ENCODE data around the gene FHL1.

Gene FHL1

DNA sequence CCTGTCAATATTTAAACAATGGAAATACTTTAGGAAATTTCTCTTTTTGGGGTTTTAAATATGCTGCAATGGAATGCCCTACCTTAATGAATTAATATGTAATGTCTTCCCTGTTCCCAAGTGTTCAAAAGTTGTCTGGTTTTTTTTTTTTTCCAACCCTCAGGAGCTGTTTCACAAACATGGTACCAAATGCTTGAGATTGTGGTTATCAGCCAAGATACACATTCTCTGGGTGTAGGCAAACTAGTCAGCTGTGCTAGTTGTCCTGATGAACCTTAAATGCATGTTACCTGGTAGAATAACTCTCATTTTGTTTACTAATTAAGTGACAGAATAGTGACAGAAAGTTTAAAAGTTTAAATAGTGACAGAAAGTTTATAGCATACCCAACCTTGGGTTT lies 50.7 kb downstream of the FHL1 start:
- no peak overlapping the region for H3K4me3 ChIP-seq (ENCODE audit: low read depth, low read length)
- no peak for DNase-seq (ENCODE audit: low read depth)
- TF ChIP-seq MYC (IDR thresholded peaks at IDR 0.05; ENCODE audit: low read depth, low read length) (no peak), POLR2A (IDR thresholded peaks at IDR 0.05; ENCODE audit: extremely low read depth, insufficient read length) (no peak), MAX (IDR thresholded peaks at IDR 0.05; ENCODE audit: low read depth, low read length) (no peak)
- TF ChIP-seq, protein P1, sequence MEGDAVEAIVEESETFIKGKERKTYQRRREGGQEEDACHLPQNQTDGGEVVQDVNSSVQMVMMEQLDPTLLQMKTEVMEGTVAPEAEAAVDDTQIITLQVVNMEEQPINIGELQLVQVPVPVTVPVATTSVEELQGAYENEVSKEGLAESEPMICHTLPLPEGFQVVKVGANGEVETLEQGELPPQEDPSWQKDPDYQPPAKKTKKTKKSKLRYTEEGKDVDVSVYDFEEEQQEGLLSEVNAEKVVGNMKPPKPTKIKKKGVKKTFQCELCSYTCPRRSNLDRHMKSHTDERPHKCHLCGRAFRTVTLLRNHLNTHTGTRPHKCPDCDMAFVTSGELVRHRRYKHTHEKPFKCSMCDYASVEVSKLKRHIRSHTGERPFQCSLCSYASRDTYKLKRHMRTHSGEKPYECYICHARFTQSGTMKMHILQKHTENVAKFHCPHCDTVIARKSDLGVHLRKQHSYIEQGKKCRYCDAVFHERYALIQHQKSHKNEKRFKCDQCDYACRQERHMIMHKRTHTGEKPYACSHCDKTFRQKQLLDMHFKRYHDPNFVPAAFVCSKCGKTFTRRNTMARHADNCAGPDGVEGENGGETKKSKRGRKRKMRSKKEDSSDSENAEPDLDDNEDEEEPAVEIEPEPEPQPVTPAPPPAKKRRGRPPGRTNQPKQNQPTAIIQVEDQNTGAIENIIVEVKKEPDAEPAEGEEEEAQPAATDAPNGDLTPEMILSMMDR (IDR thresholded peaks at IDR 0.05; ENCODE audit: low read depth, low read length) = no peak

DNA sequence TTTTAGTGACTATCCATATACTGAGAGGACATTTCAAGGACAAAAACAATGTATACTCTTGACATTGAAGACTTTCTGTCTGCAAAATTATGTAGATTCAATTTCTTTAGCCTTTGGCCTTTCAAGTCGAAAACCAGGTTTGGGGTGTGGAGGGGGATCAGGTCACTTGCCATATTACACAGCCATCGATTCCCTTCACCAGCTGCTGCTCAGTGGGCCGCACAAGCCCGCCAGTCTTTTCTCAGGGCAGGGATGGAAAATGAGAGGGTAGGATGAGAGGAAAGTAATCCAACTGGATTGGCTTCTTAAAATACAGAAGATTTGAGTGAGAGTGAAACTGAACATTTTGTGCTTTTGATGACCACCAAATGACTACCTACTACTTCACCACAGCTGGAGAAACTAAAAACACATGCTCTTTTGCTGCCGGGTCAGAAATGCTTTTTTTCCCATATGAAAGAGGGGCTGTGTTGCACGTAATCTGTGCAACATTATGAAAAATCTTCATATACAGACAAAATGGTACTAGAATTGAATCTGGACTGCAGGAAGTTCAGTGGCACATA lies 51.4 kb downstream of the FHL1 start:
- no peak for DNase-seq (ENCODE audit: low read depth)
- H3K4me3 ChIP-seq (ENCODE audit: low read depth, low read length) = no peak overlapping the region
- no peak for TF ChIP-seq POLR2A (IDR thresholded peaks at IDR 0.05; ENCODE audit: extremely low read depth, insufficient read length)
- TF ChIP-seq, protein P1 (IDR thresholded peaks at IDR 0.05; ENCODE audit: low read depth, low read length) = no peak

GRCh38 chrX:136199365-136199764 lies 52.0 kb downstream of the FHL1 start:
- H3K4me3 ChIP-seq (ENCODE audit: low read depth, low read length) = no peak overlapping the region
- TF ChIP-seq MYC (IDR thresholded peaks at IDR 0.05; ENCODE audit: low read depth, low read length) (no peak), MAX (IDR thresholded peaks at IDR 0.05; ENCODE audit: low read depth, low read length) (no peak), POLR2A (IDR thresholded peaks at IDR 0.05; ENCODE audit: extremely low read depth, insufficient read length) (no peak)
- TF ChIP-seq, protein P1 (IDR thresholded peaks at IDR 0.05; ENCODE audit: low read depth, low read length) = no peak
- DNase-seq (ENCODE audit: low read depth) = no peak

- TF ChIP-seq MYC (IDR thresholded peaks at IDR 0.05; ENCODE audit: low read depth, low read length) (no peak), MAX (IDR thresholded peaks at IDR 0.05; ENCODE audit: low read depth, low read length) (no peak), POLR2A (IDR thresholded peaks at IDR 0.05; ENCODE audit: extremely low read depth, insufficient read length) (no peak)
- TF ChIP-seq, protein P1 (IDR thresholded peaks at IDR 0.05; ENCODE audit: low read depth, low read length) = peak; percentile 18
- H3K4me3 ChIP-seq (ENCODE audit: low read depth, low read length) = no peak overlapping the region
- peak; percentile 15 for DNase-seq (ENCODE audit: low read depth)
These were observed 53.1 kb downstream of the FHL1 start for GRCh38 chrX:136200466-136200865.

- TF ChIP-seq MYC (IDR thresholded peaks at IDR 0.05; ENCODE audit: low read depth, low read length) (no peak), POLR2A (IDR thresholded peaks at IDR 0.05; ENCODE audit: extremely low read depth, insufficient read length) (no peak), MAX (IDR thresholded peaks at IDR 0.05; ENCODE audit: low read depth, low read length) (no peak)
- TF ChIP-seq, protein P1 (IDR thresholded peaks at IDR 0.05; ENCODE audit: low read depth, low read length) = no peak
- no peak overlapping the region for H3K4me3 ChIP-seq (ENCODE audit: low read depth, low read length)
- DNase-seq (ENCODE audit: low read depth) = no peak
These were observed 54.3 kb downstream of the FHL1 start for GRCh38 chrX:136201601-136202000.

DNA sequence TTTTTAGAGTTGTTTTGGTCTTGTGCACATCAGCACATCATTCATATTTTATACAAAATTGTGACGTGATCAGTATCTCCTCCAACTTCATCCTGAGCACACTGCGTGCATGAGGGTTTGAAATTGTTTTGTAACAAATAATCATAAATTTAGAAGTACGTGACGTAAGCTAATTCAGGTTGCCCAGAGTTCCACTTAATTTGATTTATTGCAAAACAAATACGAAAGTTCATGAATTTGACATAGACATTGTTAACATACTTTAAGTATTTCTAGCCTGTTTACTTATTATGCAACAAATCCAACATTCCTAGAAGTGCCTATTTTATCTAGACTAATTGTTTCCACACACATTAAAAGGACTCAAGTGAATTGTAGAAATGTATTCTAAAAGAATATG lies 55.6 kb downstream of the FHL1 start:
- no peak overlapping the region for H3K4me3 ChIP-seq (ENCODE audit: low read depth, low read length)
- no peak for DNase-seq (ENCODE audit: low read depth)
- TF ChIP-seq, protein P1 (IDR thresholded peaks at IDR 0.05; ENCODE audit: low read depth, low read length) = no peak
- TF ChIP-seq POLR2A (IDR thresholded peaks at IDR 0.05; ENCODE audit: extremely low read depth, insufficient read length) (no peak), MAX (IDR thresholded peaks at IDR 0.05; ENCODE audit: low read depth, low read length) (no peak), MYC (IDR thresholded peaks at IDR 0.05; ENCODE audit: low read depth, low read length) (no peak)
